Measurements from ENCODE around the gene MNX1. TPM values are rescaled to one million over a fixed set of nuclear protein-coding genes. Genes with fewer than 3 reads are reported as not detected.

Gene MNX1
- total RNA-seq (2012; rRNA removed) (not detected in 2 replicates), polyA plus RNA-seq (2012; rRNA removed) (not detected in 2 replicates), Bru-seq, nascent RNA (percentile 11 among the genes with signal in this experiment), BruChase-seq, experiment 1, labeled RNA remaining after a 6-hour chase (percentile 18 among the genes with signal in this experiment), BruChase-seq, experiment 2, labeled RNA remaining after a 2-hour chase (percentile 5 among the genes with signal in this experiment)
- not detected in 2 replicates for polyA plus RNA-seq (2012; cell fraction: cytosol; rRNA removed)
- polyA plus RNA-seq (2012; cell fraction: nucleus; rRNA removed; ENCODE audit: low replicate concordance): not detected in 2 replicates
- long read RNA-seq: 0 reads

GRCh38 chr7:157010588-157011332 lies at the start of gene MNX1:
TSS of gene MNX1 (minus strand) at chr7:157010663. CDS start at chr7:157010350, 313 bp downstream.
- in situ Hi-C loops (cut with MboI; ENCODE audit: low sequenced_read_pairs): no loop called here
- Histone ChIP-seq H3K79me1 (ENCODE audit: low read depth in 1 of 2, low read length in 2 of 2) (no peaks in the 10 kb centered on the region), H3K4me2 (ENCODE audit: low read depth, low read length) (no peak within 1 kb of the TSS; the same call in 1 of the 2 replicates), H4K8ac (ENCODE audit: low read depth in 2 of 2, low read length in 2 of 2) (no peak within 1 kb of the TSS), H3K9me3 (ENCODE audit: control insufficient read depth, insufficient read depth, low read length) (no peaks in the 10 kb centered on the region), H3K23ac (ENCODE audit: low read depth, low read length) (no peak within 1 kb of the TSS), H3K4me3 (ENCODE audit: insufficient read depth, low read depth, low read length) (peak within 1 kb of the TSS; percentile 31; the same call in 1 of the 2 replicates), H4K20me1 (ENCODE audit: insufficient read depth, low read length) (no peaks in the 10 kb centered on the region; the same call in 1 of the 2 replicates), H3K27ac (ENCODE audit: insufficient read depth, low read length) (no peak within 1 kb of the TSS), H3K4me1 (ENCODE audit: control insufficient read depth, insufficient read depth, low read length) (no peaks in the 10 kb centered on the region), H4K91ac (ENCODE audit: insufficient read depth, low read depth, low read length) (no peak within 1 kb of the TSS), H4K5ac (ENCODE audit: low read depth, low read length) (no peak within 1 kb of the TSS), H3K36me3 (ENCODE audit: control insufficient read depth, insufficient read depth, low read length) (no peaks in the 10 kb centered on the region), H3K9ac (ENCODE audit: low read depth, low read length) (no peak within 1 kb of the TSS), H2BK5ac (ENCODE audit: low read depth, low read length, poor library complexity, severe bottlenecking) (no peak within 1 kb of the TSS), H2AFZ (replicated peaks; ENCODE audit: low read length, poor library complexity) (peak within 1 kb of the TSS; percentile 76), H2BK120ac (ENCODE audit: low read depth, low read length) (no peak within 1 kb of the TSS), H3K14ac (replicated peaks; ENCODE audit: low read depth, low read length) (no peak within 1 kb of the TSS), H2BK20ac (ENCODE audit: low read depth, low read length) (no peak within 1 kb of the TSS), H3K27me3 (ENCODE audit: control insufficient read depth, insufficient read depth, low read length) (peaks cover 94% of the 10 kb centered on the region), H3K4ac (ENCODE audit: low read depth, low read length) (no peak within 1 kb of the TSS), H2BK15ac (ENCODE audit: low read depth, low read length) (no peak within 1 kb of the TSS), H3K9me1 (ENCODE audit: insufficient read depth, low read length) (no peaks in the 10 kb centered on the region), H2AK5ac (ENCODE audit: low read depth, low read length) (no peak within 1 kb of the TSS), H3K56ac (ENCODE audit: extremely low read depth, insufficient read depth, low read length) (no peak within 1 kb of the TSS), H3K18ac (ENCODE audit: low read depth, low read length) (no peak within 1 kb of the TSS), H2AK9ac (replicated peaks; ENCODE audit: low read depth, low read length, poor library complexity) (no peak within 1 kb of the TSS)
- intact Hi-C loops (cut with micrococcal nuclease): no loop called here
- CTCF ChIA-PET: no interaction called here
- dilution Hi-C loops (cut with HindIII; ENCODE audit: low sequenced_read_pairs, unreplicated experiment): no loop called here
- no TSS peak for BruUV-seq (replicated peaks)
- POLR2A ChIA-PET (ENCODE audit: unreplicated experiment): no interaction called here
- 0% methylated on average over 44 of the region's 87 CpGs; no CpG with 5 or more reads in 1 of the 2 experiments for WGBS, 2 experiments (ENCODE audit: extremely low coverage in 2 of 2, insufficient read length in 1 of 2)
- DNase-seq (no peak), ATAC-seq (ENCODE audit: low read depth) (peak; percentile 68)
- TF ChIP-seq CTCF (conservative IDR thresholded peaks at IDR 0.05; ENCODE audit: low read depth, low read length) (no peak), ELK1 (IDR thresholded peaks at IDR 0.05; ENCODE audit: borderline replicate concordance, low read depth, low read length) (no peak), FOS (IDR thresholded peaks at IDR 0.05; ENCODE audit: low read depth, low read length) (no peak), MAFK (IDR thresholded peaks at IDR 0.05; ENCODE audit: low read depth, low read length) (no peak), MXI1 (IDR thresholded peaks at IDR 0.05; ENCODE audit: borderline replicate concordance, low read depth, low read length) (no peak), MAZ (IDR thresholded peaks at IDR 0.05; ENCODE audit: borderline replicate concordance, low read depth, low read length) (no peak), RAD21 (IDR thresholded peaks at IDR 0.05; ENCODE audit: low read length) (no peak), CEBPB (IDR thresholded peaks at IDR 0.05; ENCODE audit: low read depth, low read length) (no peak), SMC3 (IDR thresholded peaks at IDR 0.05; ENCODE audit: low read depth, low read length) (no peak), USF2 (IDR thresholded peaks at IDR 0.05; ENCODE audit: low read depth, low read length) (no peak), CHD1 (IDR thresholded peaks at IDR 0.05; ENCODE audit: low read depth, low read length) (no peak), NFE2L2 (IDR thresholded peaks at IDR 0.05; ENCODE audit: low read depth, low read length) (no peak), RCOR1 (IDR thresholded peaks at IDR 0.05; ENCODE audit: insufficient replicate concordance, low read length) (no peak)

Data from IMR-90 (cell line).